Immature natural killer cell (primary cell): ENCODE measurements around the gene CACNA1F. TPM values are rescaled to one million over a fixed set of nuclear protein-coding genes. Genes with fewer than 3 reads are reported as not detected.

ENCODE experiments used
- DNase-seq, 3 donors: peaks; one replicate each; pipeline ENCODE4 v3.0.0; 2022; ENCODE audit warnings: mixed read lengths in 1 of 3
- H3K27ac Mint-ChIP-seq, 6 donors: one replicate each; pipeline ENCODE4 v1.8.0; 2020; ENCODE audit warnings: mixed read lengths in 6 of 6, mild to moderate bottlenecking in 5 of 6, inconsistent platforms in 4 of 6, moderate library complexity in 3 of 6
- H3K27me3 Mint-ChIP-seq, 3 donors: one replicate each; pipeline ENCODE4 v1.8.0; 2020 to 2021; ENCODE audit warnings: low read depth in 3 of 3, mild to moderate bottlenecking in 3 of 3, mixed read lengths in 3 of 3, moderate library complexity in 3 of 3, inconsistent platforms in 1 of 3
- H3K36me3 Mint-ChIP-seq, 3 donors: one replicate each; pipeline ENCODE4 v1.8.0; 2020; ENCODE audit warnings: mixed read lengths in 3 of 3, inconsistent platforms in 2 of 3, mild to moderate bottlenecking in 2 of 3
- H3K4me1 Mint-ChIP-seq, 2 donors: one replicate each; pipeline ENCODE4 v1.8.0; 2020; ENCODE audit warnings: inconsistent platforms in 2 of 2, mild to moderate bottlenecking in 2 of 2, mixed read lengths in 2 of 2, moderate library complexity in 1 of 2
- H3K4me3 Mint-ChIP-seq, 5 donors: one replicate each; pipeline ENCODE4 v1.8.0; 2020; ENCODE audit warnings: mild to moderate bottlenecking in 5 of 5, mixed read lengths in 5 of 5, inconsistent platforms in 3 of 5, moderate library complexity in 3 of 5
- H3K9me3 Mint-ChIP-seq, 6 donors: one replicate each; pipeline ENCODE4 v1.8.0; 2020; ENCODE audit warnings: mild to moderate bottlenecking in 6 of 6, mixed read lengths in 6 of 6, inconsistent platforms in 4 of 6, moderate library complexity in 3 of 6
- polyA plus RNA-seq, 3 donors: library from polyadenylated mRNA; unstranded; fragments of 300-500 nt; fragmentation: Illumina TruSeq; gene quantifications; one replicate each; pipeline ENCODE4 v1.2.3, GENCODE V29; 2021

Gene CACNA1F
- polyA plus RNA-seq, 3 donors from 2014 or later, result 0.07 TPM; not detected in 2

DNA sequence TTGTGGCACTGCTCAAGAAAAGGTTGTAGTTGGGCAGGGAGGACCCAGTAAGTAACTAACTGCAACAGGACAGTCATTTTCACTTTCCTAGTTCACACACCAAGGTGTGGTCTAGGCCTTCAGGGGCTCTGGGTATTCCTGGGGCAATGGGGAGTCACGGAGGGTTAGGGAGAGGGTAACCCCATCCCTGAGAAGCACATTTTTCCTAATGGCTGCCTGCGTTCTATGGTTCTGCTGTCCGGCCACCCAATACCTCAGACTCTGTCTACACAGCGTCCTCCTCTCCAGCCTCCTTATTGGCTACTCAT lies 35.5 kb upstream of the CACNA1F start:
- Mint-ChIP-seq H3K9me3 (no peaks in the 10 kb centered on the region), H3K36me3 (peaks cover 0 to 3% (median 0%) of the 10 kb centered on the region in 3 donors), H3K4me3 (peak overlapping the region; percentile 95 to 100 (median 96)), H3K27ac (peak overlapping the region; percentile 99 to 100 (median 100)), H3K4me1 (peaks cover 31 to 40% of the 10 kb centered on the region in 2 donors), H3K27me3 (peaks cover 11 to 19% (median 13%) of the 10 kb centered on the region in 3 donors)
- DNase-seq, result no peak

DNA sequence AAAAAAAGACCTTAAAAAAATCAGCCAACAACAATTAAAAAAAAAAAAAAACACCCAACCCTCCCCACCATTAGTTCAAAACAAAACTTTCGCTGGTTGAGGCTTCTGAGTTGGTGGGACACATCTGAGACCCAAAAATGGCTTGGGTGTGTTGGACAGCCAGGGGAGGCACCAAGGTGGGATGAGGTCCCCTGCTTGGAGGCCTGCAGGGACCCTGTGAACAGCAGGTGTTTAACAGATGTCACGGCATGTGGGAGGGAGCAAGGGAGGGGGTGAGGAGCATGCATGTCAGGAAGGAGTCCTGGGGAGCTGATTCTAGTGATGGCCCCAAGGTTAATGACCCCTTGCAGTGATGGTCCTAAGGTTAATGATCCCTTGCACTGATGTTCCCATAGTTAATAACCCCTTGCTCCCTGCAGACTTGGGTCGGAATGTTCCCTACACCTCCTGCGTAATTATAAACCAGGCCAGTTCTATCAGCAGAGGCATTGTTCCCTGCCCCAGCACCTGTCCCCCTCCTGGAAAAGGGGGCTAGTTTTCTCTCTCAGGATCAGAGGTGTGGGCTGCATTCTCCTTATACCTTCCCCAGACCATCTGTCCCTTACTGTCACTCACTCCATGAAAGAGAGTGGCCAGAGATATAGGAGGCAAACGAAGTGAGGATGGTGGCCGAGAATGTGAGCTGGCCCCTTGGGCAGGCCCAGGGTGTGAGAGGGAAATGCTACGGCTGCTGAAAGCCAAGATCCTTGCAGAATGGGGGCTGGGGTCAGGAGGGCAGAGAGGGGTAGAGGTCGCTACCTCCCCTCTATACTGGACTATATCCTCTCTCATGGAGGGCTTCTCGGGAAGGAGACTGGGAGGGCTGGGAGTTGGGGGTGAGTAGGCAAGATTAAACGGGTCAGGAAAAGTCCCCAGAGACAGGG lies 33.6 kb upstream of the CACNA1F start:
- Mint-ChIP-seq H3K4me1 (peaks cover 14 to 22% of the 10 kb centered on the region in 2 donors), H3K9me3 (no peaks in the 10 kb centered on the region), H3K27ac (peak overlapping the region in 1 of 6 donors; percentile 6), H3K4me3 (peak overlapping the region in 1 of 5 donors; percentile 31), H3K36me3 (peaks cover 0 to 3% (median 0%) of the 10 kb centered on the region in 3 donors), H3K27me3 (peaks cover 11 to 19% (median 13%) of the 10 kb centered on the region in 3 donors)
- DNase-seq, result no peak

DNA sequence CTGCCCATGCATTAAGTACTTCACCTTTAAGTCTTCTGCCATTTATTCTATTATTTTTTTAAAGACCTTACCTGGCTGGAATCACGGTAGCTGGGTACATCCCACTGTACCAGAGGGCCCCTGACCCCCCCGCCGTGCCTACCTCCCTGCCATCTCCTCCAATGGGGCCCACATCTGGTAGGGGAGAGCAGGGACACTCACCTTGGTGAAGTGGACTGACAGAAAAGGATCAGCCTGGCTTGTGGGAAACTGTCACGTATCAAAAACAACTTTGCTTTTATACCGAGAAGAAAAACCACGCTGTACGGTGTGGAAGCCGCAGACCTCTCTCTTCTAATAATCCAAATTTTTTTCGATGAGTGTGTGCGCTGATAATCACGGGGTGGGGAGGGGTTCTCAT lies 31.3 kb upstream of the CACNA1F start, which contains the start of gene FOXP3:
Gene FOXP3, minus strand, starts transcription at position 251 of the 400 bp plus-strand sequence. CDS start 6,205 bp downstream, outside the sequence.
- Mint-ChIP-seq H3K9me3 (no peaks in the 10 kb centered on the region), H3K27ac (no peak within 1 kb of the TSS), H3K4me3 (no peak within 1 kb of the TSS), H3K4me1 (peaks cover 5 to 13% of the 10 kb centered on the region in 2 donors), H3K36me3 (peaks cover 0 to 2% (median 0%) of the 10 kb centered on the region in 3 donors), H3K27me3 (peaks cover 7 to 17% (median 12%) of the 10 kb centered on the region in 3 donors)
- DNase-seq, result no peak

DNA sequence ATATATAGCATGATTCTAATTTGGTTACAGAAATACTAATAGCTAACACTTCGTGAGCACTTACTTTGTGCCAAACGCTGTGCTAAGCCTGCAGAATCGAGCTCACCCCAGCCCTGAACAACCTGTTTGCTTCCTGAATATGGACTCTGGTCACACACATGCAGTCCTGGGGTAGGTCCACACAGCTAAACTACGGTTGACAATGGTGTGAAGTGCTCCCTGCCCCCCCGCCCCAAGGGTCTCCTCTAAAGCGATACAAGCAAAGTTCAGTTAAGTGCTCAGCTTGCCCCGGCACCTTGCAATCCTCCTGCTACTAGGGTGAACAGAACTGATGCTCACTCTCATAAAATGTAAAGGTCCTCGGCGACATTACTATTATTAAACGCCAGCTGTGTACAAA lies 30.5 kb upstream of the CACNA1F start:
- no peak for DNase-seq
- H3K27me3 Mint-ChIP-seq, result peaks cover 0 to 10% (median 6%) of the 10 kb centered on the region in 3 donors
- no peaks in the 10 kb centered on the region for H3K36me3 Mint-ChIP-seq
- H3K9me3 Mint-ChIP-seq, result no peaks in the 10 kb centered on the region
- peaks cover 8% of the 10 kb centered on the region in 2 donors for H3K4me1 Mint-ChIP-seq
- H3K27ac Mint-ChIP-seq, result no peak overlapping the region
- no peak overlapping the region for H3K4me3 Mint-ChIP-seq

DNA sequence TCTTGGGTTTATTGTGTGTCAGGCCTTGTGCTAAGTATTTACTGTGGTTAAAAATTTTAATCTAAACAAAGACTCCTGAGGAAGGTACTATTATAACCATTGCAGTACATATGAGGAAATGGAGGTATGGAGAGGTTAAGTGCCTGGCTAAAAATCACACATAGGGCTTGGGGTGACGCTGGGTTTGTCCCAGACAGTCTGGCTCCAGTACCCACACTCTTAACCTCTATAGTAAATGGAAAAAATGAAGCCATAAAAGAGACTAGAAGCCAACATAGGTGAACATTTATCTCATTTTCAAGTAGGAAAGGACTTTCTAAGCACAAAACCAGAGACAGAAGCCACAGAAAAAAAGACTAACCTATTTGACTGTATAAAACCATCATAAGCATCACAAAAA lies 29.5 kb upstream of the CACNA1F start:
- H3K9me3 Mint-ChIP-seq, result no peaks in the 10 kb centered on the region
- H3K27ac Mint-ChIP-seq, result no peak overlapping the region
- H3K36me3 Mint-ChIP-seq, result no peaks in the 10 kb centered on the region
- peaks cover 0 to 10% (median 6%) of the 10 kb centered on the region in 3 donors for H3K27me3 Mint-ChIP-seq
- no peak for DNase-seq
- H3K4me3 Mint-ChIP-seq, result no peak overlapping the region
- peaks cover 0 to 9% of the 10 kb centered on the region in 2 donors for H3K4me1 Mint-ChIP-seq

DNA sequence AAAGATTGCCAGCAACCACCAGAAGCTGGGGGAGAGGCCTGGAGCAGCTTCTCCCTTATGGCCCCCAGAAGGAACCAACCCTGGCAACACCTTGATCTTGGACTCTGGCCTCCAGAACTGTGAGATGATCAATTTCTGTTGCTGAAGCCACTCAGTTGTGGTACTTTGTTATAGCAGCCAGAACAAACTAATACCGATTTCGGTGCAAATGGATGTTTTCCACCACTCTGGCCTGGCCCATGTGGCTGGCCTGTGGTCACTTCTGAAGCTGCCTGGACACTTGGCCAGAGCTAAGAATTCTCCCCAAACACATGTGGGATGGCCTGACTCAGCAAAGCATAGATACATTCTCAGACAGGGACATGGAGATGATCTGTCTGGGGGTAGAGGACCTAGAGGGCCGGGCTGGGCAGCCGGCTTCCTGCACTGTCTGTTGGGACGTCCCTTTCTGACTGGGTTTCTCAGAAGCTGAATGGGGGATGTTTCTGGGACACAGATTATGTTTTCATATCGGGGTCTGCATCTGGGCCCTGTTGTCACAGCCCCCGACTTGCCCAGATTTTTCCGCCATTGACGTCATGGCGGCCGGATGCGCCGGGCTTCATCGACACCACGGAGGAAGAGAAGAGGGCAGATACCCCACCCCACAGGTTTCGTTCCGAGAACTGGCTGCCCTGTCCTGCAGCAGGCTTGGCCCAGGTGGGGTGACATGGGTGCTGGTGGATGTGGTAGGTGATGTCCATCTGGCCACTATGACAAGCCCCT lies 27.3 kb upstream of the CACNA1F start:
- DNase-seq, result no peak

DNA sequence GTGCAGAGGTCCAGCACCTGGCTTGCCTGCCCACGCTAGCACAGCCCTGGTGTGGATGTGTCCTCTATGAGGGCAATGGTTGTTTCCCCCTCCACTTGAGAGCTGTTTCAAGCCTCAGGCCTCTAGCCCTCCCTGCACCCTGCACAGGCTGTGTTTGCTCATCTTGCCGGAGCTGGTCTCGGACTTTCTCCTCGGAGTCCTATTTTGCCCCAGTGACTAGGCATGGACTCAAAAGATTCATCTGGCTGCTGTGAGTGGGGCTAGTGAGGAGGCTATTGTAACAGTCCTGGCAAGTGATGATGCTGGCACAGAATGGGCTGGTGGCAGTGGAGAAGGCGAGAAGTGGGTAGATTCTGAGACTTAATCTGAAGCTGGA lies 25.6 kb upstream of the CACNA1F start:
- no peaks in the 10 kb centered on the region for H3K9me3 Mint-ChIP-seq
- no peak for DNase-seq
- no peak overlapping the region for H3K27ac Mint-ChIP-seq
- H3K27me3 Mint-ChIP-seq, result peaks cover 0 to 6% (median 1%) of the 10 kb centered on the region in 3 donors
- no peak overlapping the region for H3K4me3 Mint-ChIP-seq
- H3K36me3 Mint-ChIP-seq, result no peaks in the 10 kb centered on the region
- peaks cover 0 to 9% of the 10 kb centered on the region in 2 donors for H3K4me1 Mint-ChIP-seq

More for the DNA sequence above, 27.3 kb upstream of the CACNA1F start:
- Mint-ChIP-seq H3K9me3 (no peaks in the 10 kb centered on the region), H3K27me3 (peaks cover 0 to 10% (median 6%) of the 10 kb centered on the region in 3 donors), H3K4me1 (peaks cover 0 to 9% of the 10 kb centered on the region in 2 donors), H3K4me3 (no peak overlapping the region), H3K27ac (no peak overlapping the region), H3K36me3 (no peaks in the 10 kb centered on the region)

DNA sequence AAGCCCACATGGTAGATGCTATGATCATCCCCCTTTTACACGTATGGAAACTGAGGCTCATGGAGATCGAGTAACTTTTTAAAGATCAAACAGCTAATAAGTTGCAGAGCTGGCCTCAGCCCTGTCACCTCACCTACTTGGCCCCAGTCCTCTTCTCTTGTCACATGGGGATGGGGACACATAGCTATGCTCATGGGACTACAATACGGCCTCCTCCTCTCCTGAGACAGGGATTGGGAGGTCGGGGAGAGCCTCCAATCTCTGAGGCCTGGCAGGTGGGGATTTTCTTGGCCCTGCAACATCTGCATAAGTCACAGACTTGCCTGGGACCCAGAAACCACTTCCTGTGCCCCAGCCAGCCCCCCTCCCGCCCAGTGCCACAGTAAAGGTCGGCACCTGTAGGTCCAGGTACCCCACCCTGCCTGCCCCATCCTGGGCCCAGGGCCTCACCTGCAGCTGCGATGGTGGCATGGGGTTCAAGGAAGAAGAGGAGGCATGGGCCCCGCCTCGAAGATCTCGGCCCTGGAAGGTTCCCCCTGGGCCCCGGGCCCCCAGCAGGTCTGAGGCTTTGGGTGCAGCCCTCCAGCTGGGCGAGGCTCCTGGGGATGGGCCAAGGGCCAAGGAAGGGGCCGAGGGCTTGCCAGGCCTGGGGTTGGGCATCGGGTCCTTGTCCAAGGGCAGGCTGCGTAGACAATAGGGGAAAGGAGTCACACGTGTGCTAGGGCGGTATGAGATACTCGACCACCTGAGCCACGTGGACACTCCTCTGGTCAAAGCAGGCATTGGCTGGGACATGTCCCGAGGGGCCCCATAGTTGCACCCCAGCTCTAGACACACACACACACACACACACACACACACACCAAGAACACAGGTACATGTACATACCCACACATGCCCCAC lies 25.0 kb upstream of the CACNA1F start:
- H3K9me3 Mint-ChIP-seq, result no peaks in the 10 kb centered on the region
- no peak overlapping the region for H3K27ac Mint-ChIP-seq
- no peak overlapping the region for H3K4me3 Mint-ChIP-seq
- H3K27me3 Mint-ChIP-seq, result peaks cover 0 to 6% (median 1%) of the 10 kb centered on the region in 3 donors
- no peak for DNase-seq
- no peaks in the 10 kb centered on the region for H3K36me3 Mint-ChIP-seq
- H3K4me1 Mint-ChIP-seq, result peaks cover 0 to 9% of the 10 kb centered on the region in 2 donors

DNA sequence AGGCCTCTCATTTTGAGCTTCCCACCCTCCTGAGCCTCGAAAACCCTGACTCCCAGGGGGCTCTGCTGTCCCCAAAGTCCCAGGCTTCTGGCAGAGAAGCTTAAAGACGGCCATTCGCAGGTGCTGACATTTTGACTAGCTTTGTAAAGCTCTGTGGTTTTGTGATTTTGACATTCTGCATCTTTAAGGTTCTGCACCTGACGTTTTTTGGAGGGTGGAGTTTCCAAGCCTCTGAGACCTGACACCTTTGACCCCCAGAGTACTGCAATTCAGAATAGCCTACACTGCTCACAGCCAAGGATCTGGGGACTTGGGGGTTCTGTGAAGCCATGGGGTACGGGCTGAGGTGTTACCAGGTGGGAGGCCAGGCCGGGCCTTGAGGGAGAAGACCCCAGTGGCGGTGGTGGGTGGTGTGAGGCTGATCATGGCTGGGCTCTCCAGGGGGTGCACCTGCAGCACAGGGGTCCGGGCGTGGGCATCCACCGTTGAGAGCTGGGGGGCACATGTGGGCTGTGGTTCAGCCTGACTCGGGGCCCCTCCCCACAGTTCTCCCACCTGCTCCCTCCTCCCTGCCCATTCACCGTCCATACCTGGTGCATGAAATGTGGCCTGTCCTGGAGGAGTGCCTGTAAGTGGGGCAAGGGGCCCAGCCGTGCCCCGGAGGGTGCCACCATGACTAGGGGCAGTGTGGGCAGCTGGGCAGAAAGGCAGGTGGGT lies 24.1 kb upstream of the CACNA1F start:
- Mint-ChIP-seq H3K27ac (no peak overlapping the region), H3K4me1 (peaks cover 0 to 9% of the 10 kb centered on the region in 2 donors), H3K27me3 (peaks cover 0 to 6% (median 1%) of the 10 kb centered on the region in 3 donors), H3K36me3 (no peaks in the 10 kb centered on the region), H3K9me3 (no peaks in the 10 kb centered on the region), H3K4me3 (no peak overlapping the region)
- DNase-seq, result no peak

DNA sequence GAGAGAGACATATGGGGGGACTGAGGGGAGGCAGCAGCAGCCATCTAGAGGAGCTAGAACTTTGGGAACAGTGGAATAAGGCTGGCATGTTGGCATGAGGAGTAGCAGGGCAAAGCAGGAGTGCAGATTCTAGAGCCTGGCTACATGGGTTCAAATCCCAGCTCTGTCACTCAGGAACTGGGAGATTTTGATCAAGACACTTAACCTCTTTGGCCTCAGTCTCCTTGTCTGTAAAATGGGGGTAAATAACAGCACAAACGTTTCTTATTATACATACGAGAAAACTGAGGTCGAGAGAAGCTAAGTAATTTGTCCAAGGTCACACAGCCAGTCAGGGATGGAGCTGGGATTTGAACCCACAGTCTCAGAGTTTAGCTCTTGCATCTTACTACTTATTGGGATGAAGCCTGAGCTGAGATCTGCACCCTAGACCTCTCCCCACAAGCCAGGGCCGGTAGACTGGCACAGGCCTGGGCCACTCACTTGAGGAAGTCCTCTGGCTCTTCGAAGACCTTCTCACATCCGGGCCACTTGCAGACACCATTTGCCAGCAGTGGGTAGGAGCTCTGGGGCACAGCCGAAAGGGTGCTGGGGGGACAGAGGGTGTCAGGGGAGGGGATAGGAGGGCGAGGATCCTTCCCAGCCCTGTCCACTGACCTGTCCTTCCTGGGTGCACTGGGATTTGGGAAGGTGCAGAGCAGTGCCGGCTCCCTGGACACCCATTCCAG lies 23.3 kb upstream of the CACNA1F start:
- Mint-ChIP-seq H3K4me3 (no peak overlapping the region), H3K27ac (no peak overlapping the region), H3K36me3 (no peaks in the 10 kb centered on the region), H3K9me3 (no peaks in the 10 kb centered on the region), H3K4me1 (peaks cover 0 to 9% of the 10 kb centered on the region in 2 donors), H3K27me3 (peaks cover 0 to 6% (median under 1%) of the 10 kb centered on the region in 3 donors)
- no peak for DNase-seq

DNA sequence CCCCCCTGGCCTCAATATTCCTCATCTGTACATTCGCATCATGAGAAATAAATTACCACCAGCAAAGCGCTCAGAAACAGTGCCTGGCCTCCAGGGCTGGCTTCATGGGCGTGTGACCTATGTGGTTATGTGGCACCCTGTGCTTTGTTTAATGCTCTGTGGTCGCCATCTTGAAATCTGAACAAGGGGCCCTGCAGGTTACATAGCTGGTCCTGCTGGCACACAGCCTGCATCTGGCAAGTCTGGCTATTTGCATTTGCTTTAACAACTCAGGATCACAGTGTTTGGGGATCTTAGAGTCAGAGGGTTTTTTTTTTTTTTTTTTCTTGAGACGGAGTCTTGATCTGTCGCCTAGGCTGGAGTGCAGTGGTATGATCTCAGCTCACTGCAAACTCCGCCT lies 21.5 kb upstream of the CACNA1F start:
- H3K27me3 Mint-ChIP-seq, result peaks cover 0 to 2% (median 0%) of the 10 kb centered on the region in 3 donors
- H3K36me3 Mint-ChIP-seq, result no peaks in the 10 kb centered on the region
- no peak for DNase-seq
- no peak overlapping the region for H3K27ac Mint-ChIP-seq
- no peak overlapping the region for H3K4me3 Mint-ChIP-seq
- H3K9me3 Mint-ChIP-seq, result no peaks in the 10 kb centered on the region
- H3K4me1 Mint-ChIP-seq, result peaks cover 0 to 16% of the 10 kb centered on the region in 2 donors

DNA sequence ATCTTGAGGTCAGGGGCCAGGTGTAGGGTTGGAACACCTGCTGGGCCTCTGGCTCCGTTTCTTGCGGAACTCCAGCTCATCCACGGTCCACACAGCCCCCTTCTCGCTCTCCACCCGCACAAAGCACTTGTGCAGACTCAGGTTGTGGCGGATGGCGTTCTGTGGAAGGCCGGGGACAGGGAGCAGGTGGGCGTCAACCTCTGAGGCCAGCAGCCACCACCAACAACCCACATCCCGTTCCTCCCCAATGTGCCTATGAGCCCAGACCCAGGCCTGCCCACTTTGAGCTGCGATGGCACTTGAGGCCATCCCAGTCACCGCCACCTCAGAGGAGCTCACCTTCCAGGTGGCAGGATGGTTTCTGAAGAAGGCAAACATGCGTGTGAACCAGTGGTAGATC lies 18.2 kb upstream of the CACNA1F start:
- Mint-ChIP-seq H3K36me3 (peaks cover 0 to under 1% (median 0%) of the 10 kb centered on the region in 3 donors), H3K4me1 (peaks cover 0 to 7% of the 10 kb centered on the region in 2 donors), H3K27me3 (peaks cover 0 to 2% (median 2%) of the 10 kb centered on the region in 3 donors), H3K4me3 (no peak overlapping the region), H3K27ac (no peak overlapping the region), H3K9me3 (no peaks in the 10 kb centered on the region)
- DNase-seq, result no peak
